ENCODE measurements around the gene SMAD4. TPM values are rescaled to one million over a fixed set of nuclear protein-coding genes. Genes with fewer than 3 reads are reported as not detected.

The SMAD4 gene
- total RNA-seq, 1 experiment from 2014 or later: 105 TPM

DNA sequence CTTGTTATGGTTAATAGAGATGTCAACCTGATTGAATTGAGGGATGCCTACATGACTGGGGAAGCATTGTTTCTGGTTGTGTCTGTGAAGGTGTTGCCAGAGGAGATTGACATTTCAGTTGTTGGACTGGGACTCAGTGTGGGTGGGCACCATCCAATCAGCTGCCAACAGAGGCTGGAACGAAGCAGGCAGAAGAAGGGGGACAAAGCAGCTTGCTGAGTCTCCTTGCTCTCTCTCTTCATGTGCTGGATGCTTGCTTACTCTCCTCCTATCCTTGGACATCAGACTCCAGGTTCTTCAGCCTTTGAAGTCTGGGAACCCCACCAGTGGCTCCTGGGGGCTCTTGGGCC, 22.2 kb upstream of the SMAD4 start (continued):
- no peak for TF ChIP-seq ATF3 (CRISPR knock-in tag; conservative IDR thresholded peaks at IDR 0.05)
- TF ChIP-seq ZBTB21 (CRISPR knock-in tag; IDR thresholded peaks at IDR 0.05; ENCODE audit: borderline replicate concordance): no peak
- no peak for TF ChIP-seq GTF2I (CRISPR knock-in tag; conservative IDR thresholded peaks at IDR 0.05)

DNA sequence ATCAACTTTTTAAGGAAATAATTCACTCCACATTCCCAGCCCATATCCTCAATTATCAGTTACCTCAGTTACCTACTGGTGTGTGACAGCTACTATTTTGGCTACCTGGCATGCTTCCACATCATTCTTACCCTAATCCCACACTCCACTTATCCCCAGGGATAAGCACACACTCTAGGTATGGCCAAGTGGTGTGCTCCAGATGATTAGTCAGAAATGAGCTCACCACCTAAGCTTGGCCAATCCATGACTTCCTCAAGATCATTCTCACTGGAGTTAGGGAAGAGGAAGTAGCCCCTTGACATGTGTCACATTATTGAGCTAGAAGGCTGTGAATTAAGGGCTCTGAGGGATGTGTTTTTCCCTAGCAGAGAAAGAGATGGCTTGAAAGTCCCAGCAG, 20.9 kb upstream of the SMAD4 start:
- H3K9me3 Mint-ChIP-seq: peaks cover 6% of the 10 kb centered on the region
- CTCF ChIA-PET: interaction anchor here (1.3 kb wide), 1 partner anchor 21 kb away, joined by 3 read pairs; the partner anchor contains the start of gene SMAD4
- no peak overlapping the region for H3K4me3 Mint-ChIP-seq
- ATAC-seq (no peak), DNase-seq (ENCODE audit: low spot score) (no peak)
- H3K27me3 Mint-ChIP-seq (ENCODE audit: low read depth): no peaks in the 10 kb centered on the region; the same call in 1 of the 2 replicates
- H3K27ac Mint-ChIP-seq: no peak overlapping the region
- POLR2A ChIA-PET: no interaction called here
- TF ChIP-seq, protein P1, sequence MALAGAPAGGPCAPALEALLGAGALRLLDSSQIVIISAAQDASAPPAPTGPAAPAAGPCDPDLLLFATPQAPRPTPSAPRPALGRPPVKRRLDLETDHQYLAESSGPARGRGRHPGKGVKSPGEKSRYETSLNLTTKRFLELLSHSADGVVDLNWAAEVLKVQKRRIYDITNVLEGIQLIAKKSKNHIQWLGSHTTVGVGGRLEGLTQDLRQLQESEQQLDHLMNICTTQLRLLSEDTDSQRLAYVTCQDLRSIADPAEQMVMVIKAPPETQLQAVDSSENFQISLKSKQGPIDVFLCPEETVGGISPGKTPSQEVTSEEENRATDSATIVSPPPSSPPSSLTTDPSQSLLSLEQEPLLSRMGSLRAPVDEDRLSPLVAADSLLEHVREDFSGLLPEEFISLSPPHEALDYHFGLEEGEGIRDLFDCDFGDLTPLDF (CRISPR knock-in tag; IDR thresholded peaks at IDR 0.05): no peak
- no peak for TF ChIP-seq ETV6 (CRISPR knock-in tag; IDR thresholded peaks at IDR 0.05)
- TF ChIP-seq, protein P2, sequence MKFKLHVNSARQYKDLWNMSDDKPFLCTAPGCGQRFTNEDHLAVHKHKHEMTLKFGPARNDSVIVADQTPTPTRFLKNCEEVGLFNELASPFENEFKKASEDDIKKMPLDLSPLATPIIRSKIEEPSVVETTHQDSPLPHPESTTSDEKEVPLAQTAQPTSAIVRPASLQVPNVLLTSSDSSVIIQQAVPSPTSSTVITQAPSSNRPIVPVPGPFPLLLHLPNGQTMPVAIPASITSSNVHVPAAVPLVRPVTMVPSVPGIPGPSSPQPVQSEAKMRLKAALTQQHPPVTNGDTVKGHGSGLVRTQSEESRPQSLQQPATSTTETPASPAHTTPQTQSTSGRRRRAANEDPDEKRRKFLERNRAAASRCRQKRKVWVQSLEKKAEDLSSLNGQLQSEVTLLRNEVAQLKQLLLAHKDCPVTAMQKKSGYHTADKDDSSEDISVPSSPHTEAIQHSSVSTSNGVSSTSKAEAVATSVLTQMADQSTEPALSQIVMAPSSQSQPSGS (CRISPR knock-in tag; IDR thresholded peaks at IDR 0.05; ENCODE audit: borderline replicate concordance, low read depth): no peak
- no peak for TF ChIP-seq ZNF121 (CRISPR knock-in tag; IDR thresholded peaks at IDR 0.05)
- no peak for TF ChIP-seq FOXP1 (CRISPR knock-in tag; IDR thresholded peaks at IDR 0.05; ENCODE audit: borderline replicate concordance)
- TF ChIP-seq ELF4 (CRISPR knock-in tag; IDR thresholded peaks at IDR 0.05; ENCODE audit: low read depth): no peak
- no peak for TF ChIP-seq JAZF1 (CRISPR knock-in tag; IDR thresholded peaks at IDR 0.05)
- no peak for TF ChIP-seq ZNF423 (CRISPR knock-in tag; IDR thresholded peaks at IDR 0.05)
- peaks cover 11% of the 10 kb centered on the region; the same call in 1 of the 2 replicates for H3K4me1 Mint-ChIP-seq
- H3K36me3 Mint-ChIP-seq: no peaks in the 10 kb centered on the region; the same call in 1 of the 2 replicates

DNA sequence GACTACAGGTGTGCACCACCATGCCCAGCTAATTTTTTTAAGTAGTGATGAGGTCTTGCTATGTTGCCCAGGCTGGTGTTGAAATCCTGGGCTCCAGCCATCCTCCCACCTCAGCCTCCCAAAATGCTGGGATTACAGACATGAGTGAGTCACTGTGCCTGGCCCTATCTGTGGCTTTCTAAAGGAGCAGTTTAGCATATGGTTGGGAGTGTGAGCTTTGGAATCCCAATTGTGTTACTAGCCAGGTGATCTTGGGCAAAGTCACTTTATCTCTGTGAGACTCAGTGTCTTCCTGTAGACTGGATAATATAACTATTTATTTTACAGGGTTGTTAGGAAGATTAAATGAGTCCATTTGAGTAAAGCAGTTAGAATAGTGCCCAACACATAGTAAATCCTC, 19.8 kb upstream of the SMAD4 start:
- Mint-ChIP-seq H3K27ac (no peak overlapping the region), H3K4me3 (no peak overlapping the region), H3K27me3 (ENCODE audit: low read depth) (no peaks in the 10 kb centered on the region; the same call in 1 of the 2 replicates), H3K9me3 (peaks cover 16% of the 10 kb centered on the region), H3K36me3 (no peaks in the 10 kb centered on the region; the same call in 1 of the 2 replicates), H3K4me1 (peaks cover 11% of the 10 kb centered on the region; the same call in 1 of the 2 replicates)
- CTCF ChIA-PET: no interaction called here
- no peak for ATAC-seq
- no peak for DNase-seq (ENCODE audit: low spot score)
- TF ChIP-seq, protein P3, sequence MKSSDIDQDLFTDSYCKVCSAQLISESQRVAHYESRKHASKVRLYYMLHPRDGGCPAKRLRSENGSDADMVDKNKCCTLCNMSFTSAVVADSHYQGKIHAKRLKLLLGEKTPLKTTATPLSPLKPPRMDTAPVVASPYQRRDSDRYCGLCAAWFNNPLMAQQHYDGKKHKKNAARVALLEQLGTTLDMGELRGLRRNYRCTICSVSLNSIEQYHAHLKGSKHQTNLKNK (CRISPR knock-in tag; IDR thresholded peaks at IDR 0.05): no peak
- TF ChIP-seq OVOL2 (CRISPR knock-in tag; IDR thresholded peaks at IDR 0.05; ENCODE audit: borderline replicate concordance): no peak
- TF ChIP-seq RELA (CRISPR knock-in tag; IDR thresholded peaks at IDR 0.05; ENCODE audit: borderline replicate concordance): no peak
- no peak for TF ChIP-seq IRF2 (CRISPR knock-in tag; IDR thresholded peaks at IDR 0.05; ENCODE audit: borderline replicate concordance, low read depth)
- no peak for TF ChIP-seq KAT7 (CRISPR knock-in tag; IDR thresholded peaks at IDR 0.05; ENCODE audit: borderline replicate concordance)
- TF ChIP-seq ATF1 (CRISPR knock-in tag; IDR thresholded peaks at IDR 0.05): no peak
- no peak for TF ChIP-seq TCF7 (CRISPR knock-in tag; IDR thresholded peaks at IDR 0.05; ENCODE audit: low read depth)
- TF ChIP-seq, protein P4, sequence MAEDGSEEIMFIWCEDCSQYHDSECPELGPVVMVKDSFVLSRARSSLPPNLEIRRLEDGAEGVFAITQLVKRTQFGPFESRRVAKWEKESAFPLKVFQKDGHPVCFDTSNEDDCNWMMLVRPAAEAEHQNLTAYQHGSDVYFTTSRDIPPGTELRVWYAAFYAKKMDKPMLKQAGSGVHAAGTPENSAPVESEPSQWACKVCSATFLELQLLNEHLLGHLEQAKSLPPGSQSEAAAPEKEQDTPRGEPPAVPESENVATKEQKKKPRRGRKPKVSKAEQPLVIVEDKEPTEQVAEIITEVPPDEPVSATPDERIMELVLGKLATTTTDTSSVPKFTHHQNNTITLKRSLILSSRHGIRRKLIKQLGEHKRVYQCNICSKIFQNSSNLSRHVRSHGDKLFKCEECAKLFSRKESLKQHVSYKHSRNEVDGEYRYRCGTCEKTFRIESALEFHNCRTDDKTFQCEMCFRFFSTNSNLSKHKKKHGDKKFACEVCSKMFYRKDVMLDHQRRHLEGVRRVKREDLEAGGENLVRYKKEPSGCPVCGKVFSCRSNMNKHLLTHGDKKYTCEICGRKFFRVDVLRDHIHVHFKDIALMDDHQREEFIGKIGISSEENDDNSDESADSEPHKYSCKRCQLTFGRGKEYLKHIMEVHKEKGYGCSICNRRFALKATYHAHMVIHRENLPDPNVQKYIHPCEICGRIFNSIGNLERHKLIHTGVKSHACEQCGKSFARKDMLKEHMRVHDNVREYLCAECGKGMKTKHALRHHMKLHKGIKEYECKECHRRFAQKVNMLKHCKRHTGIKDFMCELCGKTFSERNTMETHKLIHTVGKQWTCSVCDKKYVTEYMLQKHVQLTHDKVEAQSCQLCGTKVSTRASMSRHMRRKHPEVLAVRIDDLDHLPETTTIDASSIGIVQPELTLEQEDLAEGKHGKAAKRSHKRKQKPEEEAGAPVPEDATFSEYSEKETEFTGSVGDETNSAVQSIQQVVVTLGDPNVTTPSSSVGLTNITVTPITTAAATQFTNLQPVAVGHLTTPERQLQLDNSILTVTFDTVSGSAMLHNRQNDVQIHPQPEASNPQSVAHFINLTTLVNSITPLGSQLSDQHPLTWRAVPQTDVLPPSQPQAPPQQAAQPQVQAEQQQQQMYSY (CRISPR knock-in tag; IDR thresholded peaks at IDR 0.05): no peak
- no peak for TF ChIP-seq CDX4 (CRISPR knock-in tag; IDR thresholded peaks at IDR 0.05; ENCODE audit: borderline replicate concordance)
- no peak for TF ChIP-seq PRRX2 (CRISPR knock-in tag; IDR thresholded peaks at IDR 0.05)
- POLR2A ChIA-PET: interaction anchor here (0.6 kb wide), 1 partner anchor 20 kb away, joined by 3 read pairs; the partner anchor contains the start of gene SMAD4

All from WTC11 (cell line).